GM18873 (cell line): ENCODE results near the gene CCR9.

Experiments
- ATAC-seq: cut with Tn5 transposase; IDR thresholded peaks from one replicate; pipeline ENCODE4 v1.9.1; 2021; ENCODE audit warnings: mild to moderate bottlenecking, moderate library complexity, moderate number of reproducible peaks; ENCODE audit not compliant: unreplicated experiment, low FRiP score

Gene CCR9

GRCh38 chr3:45931496-45931895 is 45.2 kb downstream of the CCR9 start:
- no peak for ATAC-seq

DNA sequence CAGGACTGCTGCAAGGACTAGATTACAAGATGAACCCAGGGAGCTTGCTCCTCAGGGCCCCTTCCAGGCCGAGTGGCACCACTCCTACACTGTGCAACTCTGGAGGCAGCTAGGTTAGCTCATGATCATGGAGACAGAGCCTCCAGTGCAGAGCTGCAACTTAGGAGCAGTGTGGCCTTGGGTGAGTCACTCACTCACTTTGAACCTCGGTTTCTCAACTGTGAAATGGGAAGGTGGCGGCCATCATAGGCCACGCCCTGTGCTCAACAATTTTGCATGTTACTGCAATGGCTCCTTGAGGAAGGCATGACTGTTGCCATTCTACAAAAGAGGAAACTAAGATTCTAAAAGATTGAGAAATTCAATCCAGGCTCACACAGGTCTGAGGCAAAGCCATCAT is 45.8 kb downstream of the CCR9 start:
- ATAC-seq = no peak

- ATAC-seq = no peak
Measured at GRCh38 chr3:45933591-45933990, 47.2 kb downstream of the CCR9 start.

DNA sequence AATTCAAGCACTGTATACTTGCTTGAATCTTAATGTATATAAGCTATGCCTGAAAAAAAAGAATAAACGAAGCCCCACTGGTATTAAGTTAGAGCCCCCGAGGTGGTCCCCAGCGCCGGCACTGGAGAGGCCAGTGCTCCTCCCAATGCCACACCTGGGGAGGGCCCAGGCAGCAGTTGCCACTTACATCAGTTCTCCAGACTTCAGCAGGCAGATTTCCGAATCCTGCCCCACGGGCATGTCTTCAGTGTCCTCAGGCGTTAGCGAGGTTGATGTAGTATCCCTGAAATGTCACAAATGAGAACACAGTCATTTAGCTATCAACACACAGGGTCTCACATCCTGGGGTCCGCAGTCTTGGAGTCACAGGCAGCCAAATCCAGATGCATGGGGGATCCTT is 49.9 kb downstream of the CCR9 start:
- ATAC-seq = no peak

GRCh38 chr3:45937206-45938042 is 51.1 kb downstream of the CCR9 start:
- no peak for ATAC-seq

- ATAC-seq = no peak
Measured at GRCh38 chr3:45938043-45938435, 51.7 kb downstream of the CCR9 start.

- ATAC-seq = no peak
Measured at GRCh38 chr3:45938864-45939263, 52.5 kb downstream of the CCR9 start.

- ATAC-seq = no peak
Measured at GRCh38 chr3:45939341-45939771, 53.0 kb downstream of the CCR9 start.

GRCh38 chr3:45940004-45940780 is 53.8 kb downstream of the CCR9 start:
- ATAC-seq = no peak

GRCh38 chr3:45940781-45941365 is 54.5 kb downstream of the CCR9 start:
- no peak for ATAC-seq

GRCh38 chr3:45942051-45942825 is 55.9 kb downstream of the CCR9 start:
- ATAC-seq = no peak

GRCh38 chr3:45943207-45943846 is 57.0 kb downstream of the CCR9 start, which contains the start of gene CXCR6:
CXCR6 (plus strand) TSS chr3:45943464; CDS start chr3:45946482, 3,018 bp downstream.
- ATAC-seq = no peak

GRCh38 chr3:45944830-45945620 is 58.7 kb downstream of the CCR9 start:
- no peak for ATAC-seq

DNA sequence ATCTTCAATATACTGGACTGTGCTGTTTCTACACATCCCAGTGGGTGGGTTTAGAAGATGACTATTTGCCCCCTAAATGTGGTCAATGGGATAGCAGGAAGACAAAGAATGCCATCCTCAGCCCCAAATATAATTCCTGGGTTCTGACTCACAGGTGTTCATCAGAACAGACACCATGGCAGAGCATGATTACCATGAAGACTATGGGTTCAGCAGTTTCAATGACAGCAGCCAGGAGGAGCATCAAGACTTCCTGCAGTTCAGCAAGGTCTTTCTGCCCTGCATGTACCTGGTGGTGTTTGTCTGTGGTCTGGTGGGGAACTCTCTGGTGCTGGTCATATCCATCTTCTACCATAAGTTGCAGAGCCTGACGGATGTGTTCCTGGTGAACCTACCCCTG is 60.0 kb downstream of the CCR9 start:
- ATAC-seq = no peak

DNA sequence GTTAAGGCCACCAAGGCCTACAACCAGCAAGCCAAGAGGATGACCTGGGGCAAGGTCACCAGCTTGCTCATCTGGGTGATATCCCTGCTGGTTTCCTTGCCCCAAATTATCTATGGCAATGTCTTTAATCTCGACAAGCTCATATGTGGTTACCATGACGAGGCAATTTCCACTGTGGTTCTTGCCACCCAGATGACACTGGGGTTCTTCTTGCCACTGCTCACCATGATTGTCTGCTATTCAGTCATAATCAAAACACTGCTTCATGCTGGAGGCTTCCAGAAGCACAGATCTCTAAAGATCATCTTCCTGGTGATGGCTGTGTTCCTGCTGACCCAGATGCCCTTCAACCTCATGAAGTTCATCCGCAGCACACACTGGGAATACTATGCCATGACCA is 60.5 kb downstream of the CCR9 start:
- ATAC-seq = no peak

DNA sequence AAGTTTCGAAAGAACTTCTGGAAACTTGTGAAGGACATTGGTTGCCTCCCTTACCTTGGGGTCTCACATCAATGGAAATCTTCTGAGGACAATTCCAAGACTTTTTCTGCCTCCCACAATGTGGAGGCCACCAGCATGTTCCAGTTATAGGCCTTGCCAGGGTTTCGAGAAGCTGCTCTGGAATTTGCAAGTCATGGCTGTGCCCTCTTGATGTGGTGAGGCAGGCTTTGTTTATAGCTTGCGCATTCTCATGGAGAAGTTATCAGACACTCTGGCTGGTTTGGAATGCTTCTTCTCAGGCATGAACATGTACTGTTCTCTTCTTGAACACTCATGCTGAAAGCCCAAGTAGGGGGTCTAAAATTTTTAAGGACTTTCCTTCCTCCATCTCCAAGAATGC is 61.0 kb downstream of the CCR9 start:
- ATAC-seq = no peak

- no peak for ATAC-seq
Measured at GRCh38 chr3:45948311-45948781, 62.0 kb downstream of the CCR9 start.

- ATAC-seq = no peak
Measured at GRCh38 chr3:45948881-45949280, 62.5 kb downstream of the CCR9 start.

DNA sequence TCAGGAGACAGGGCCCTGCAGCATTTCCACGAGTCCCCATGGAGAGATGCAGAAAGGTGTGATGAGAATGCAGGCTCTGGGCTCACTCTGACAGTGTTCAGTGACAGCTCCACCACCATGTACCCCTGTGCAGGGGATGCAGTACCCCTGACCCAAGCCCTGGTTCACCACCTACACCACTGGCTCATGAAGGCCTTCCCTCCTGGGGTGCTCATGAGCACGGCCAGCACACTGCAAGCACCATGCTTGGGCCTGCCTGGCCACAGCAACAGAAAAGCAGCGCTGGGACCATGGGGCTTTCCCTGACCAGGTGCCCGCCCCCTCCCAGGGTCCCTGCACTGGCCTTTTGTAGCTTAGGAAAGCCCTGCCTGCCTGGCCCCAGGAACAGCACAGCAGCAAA is 63.1 kb downstream of the CCR9 start:
- ATAC-seq = no peak
